GM19395 (cell line): Measurements from ENCODE around the gene MARS1.

ENCODE experiments used
- ATAC-seq: cut with Tn5 transposase; IDR thresholded peaks from one replicate; pipeline ENCODE4 v1.9.1; 2021; ENCODE audit warnings: mild to moderate bottlenecking, moderate library complexity; ENCODE audit not compliant: unreplicated experiment

The MARS1 gene

DNA sequence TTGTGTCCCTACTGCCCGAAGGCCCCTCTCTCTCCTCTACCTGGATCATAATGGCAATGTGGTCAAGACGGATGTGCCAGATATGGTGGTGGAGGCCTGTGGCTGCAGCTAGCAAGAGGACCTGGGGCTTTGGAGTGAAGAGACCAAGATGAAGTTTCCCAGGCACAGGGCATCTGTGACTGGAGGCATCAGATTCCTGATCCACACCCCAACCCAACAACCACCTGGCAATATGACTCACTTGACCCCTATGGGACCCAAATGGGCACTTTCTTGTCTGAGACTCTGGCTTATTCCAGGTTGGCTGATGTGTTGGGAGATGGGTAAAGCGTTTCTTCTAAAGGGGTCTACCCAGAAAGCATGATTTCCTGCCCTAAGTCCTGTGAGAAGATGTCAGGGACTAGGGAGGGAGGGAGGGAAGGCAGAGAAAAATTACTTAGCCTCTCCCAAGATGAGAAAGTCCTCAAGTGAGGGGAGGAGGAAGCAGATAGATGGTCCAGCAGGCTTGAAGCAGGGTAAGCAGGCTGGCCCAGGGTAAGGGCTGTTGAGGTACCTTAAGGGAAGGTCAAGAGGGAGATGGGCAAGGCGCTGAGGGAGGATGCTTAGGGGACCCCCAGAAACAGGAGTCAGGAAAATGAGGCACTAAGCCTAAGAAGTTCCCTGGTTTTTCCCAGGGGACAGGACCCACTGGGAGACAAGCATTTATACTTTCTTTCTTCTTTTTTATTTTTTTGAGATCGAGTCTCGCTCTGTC lies 31.0 kb upstream of the MARS1 start:
- no peak for ATAC-seq

DNA sequence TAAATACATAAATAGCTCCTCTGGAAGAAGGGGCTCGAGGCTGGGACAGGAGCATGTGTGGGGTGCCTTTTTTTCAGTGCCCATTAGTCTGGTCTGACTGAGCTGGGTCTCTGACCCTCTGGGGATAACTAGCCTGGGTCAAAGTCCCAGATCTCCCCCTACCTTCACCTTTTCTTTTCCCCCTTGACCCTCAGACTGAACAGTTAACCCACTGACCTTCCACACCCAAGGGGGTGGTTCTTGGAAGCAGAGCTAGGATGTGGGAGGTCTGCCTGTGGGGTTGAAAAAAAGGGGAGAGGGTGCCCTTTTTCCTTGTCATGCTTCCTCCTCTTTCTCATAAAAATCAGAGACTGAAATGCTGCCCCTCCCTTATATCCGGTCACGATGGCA lies 29.2 kb upstream of the MARS1 start:
- no peak for ATAC-seq

DNA sequence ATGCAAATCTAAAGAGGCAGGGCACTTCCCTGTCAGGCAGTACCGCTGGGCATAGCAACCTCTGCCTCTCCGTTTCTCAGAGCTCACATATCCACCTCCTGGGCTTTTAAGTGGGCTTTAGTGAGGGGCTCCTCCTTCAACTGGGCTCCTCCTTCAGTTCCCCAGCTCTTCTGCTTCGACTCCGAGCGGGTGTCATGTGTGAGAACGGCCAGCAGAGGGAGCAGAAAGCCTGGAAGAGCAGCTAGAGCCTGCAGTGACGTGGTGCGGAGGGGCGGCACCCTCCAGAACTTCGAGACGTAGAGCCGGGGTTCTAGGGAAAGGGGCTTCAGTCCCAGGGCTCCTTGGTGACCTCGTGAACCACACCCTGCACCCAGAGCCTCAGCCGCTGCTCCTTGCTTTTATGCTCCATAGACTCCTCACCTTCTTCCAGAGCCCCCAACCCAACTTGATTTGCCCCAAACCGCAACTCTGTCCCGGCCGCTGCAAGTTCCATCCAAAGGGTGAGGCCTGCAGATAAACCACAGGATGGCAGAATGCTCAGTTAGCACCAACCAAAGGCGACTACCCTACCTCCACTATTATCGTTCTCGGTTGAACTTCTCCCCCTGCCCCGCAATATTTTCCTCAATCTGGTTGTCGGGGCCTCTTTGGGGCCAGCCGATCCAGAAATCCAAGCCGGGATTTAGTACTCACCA lies 28.7 kb upstream of the MARS1 start:
- ATAC-seq: peak; percentile 66

- no peak for ATAC-seq
Observed at GRCh38 chr12:57459750-57460467, 28.0 kb upstream of the MARS1 start, which contains the start of gene GLI1. Gene GLI1, plus strand, starts transcription at chr12:57459785. Its CDS starts 3,907 bp downstream, at chr12:57463692.

DNA sequence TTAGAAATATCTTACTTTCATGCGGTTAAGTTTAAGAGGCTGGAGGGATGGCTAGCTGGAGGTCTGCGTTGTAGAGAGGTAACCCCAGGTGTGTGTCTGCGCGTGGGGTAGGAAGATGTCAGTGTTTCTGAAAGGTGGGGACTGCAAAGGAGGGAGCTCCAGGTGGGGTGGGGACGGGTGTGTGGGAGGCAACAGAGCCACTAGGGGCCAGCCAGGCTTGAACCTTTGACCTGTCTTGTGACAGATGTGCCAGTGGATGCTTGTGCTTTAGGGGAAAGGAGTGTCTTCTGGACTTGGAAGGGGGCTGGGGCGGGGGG lies 27.4 kb upstream of the MARS1 start:
- no peak for ATAC-seq

DNA sequence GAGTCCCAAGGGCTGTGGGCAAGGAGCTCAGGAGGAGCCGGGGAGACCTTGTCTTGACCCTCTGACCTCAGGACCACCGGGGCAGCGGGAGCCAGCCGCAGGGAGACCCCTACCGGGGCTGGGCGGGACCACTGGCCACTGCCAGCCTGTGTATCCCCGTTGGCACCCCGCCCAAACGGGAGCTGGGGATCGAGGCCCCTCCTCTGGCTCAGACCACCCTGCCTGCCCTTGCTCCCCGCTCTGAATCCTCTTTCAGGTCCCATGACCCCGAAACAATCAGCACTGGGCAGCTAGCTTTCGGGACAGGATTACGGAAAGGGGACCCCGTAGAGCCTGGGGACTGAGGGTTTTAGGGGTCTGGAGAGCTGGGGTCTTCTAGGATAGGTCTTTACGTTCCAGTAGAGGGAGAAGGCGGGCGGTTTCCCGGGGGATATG lies 27.0 kb upstream of the MARS1 start:
- no peak for ATAC-seq

- ATAC-seq: no peak
Observed at GRCh38 chr12:57461276-57461916, 26.5 kb upstream of the MARS1 start.

- no peak for ATAC-seq
Observed at GRCh38 chr12:57461917-57462250, 26.0 kb upstream of the MARS1 start.

- peak; percentile 72 for ATAC-seq
Observed at GRCh38 chr12:57462251-57462911, 25.5 kb upstream of the MARS1 start.

DNA sequence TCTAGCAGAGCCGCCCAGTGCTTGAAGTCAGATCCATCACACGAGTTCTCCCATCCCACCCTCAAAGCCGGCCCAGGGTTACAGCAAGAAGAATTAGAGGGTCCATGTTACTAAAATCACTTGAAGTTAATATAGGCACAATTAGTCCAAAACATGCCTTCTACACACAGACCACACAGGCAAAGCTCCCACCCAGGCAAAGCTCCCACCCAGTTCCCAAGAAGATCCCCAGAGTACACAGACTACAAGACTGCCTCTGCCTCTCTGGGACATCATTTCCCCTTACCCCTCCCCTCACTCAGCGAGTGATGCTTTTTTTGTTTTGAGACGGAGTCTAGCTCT lies 25.0 kb upstream of the MARS1 start:
- ATAC-seq: peak; percentile 3

DNA sequence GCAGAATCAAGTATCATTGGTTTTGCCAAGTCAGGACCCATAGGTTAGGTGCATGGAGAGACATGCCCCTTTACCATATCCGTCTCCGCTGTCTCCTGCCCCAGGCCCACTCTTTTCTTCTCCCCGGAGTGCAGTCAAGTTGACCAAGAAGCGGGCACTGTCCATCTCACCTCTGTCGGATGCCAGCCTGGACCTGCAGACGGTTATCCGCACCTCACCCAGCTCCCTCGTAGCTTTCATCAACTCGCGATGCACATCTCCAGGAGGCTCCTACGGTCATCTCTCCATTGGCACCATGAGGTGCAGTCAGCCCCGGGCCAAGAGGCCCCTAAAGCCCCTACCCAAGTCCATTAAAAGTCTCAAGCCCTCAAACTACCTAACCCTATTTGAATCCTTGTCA lies 23.3 kb upstream of the MARS1 start:
- no peak for ATAC-seq

DNA sequence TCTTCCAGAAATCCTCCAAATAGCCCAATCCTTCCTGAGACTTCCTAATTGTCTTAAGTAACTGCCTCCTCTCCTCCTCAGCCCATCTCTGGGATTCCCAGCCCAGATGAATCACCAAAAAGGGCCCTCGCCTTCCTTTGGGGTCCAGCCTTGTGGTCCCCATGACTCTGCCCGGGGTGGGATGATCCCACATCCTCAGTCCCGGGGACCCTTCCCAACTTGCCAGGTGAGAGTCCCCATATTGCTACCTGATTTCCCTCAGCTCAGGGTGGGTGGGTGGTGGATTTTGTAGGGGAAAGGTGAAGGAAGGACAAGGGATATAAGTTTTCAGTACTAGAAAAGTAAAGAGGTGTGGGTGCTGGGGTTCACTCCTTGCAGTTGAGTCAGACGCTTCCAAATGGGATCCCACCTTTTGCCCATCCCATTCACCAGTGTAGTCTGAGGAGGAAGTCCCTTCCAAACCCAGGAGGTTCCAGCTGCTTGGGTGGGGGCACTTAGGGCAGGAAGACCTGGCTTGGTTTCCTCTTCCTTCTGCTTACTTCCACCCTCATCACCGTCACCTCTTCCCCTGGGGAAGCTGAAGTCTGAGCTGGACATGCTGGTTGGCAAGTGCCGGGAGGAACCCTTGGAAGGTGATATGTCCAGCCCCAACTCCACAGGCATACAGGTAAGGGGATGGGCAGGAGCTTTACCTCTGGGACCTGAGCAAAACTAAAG lies 22.7 kb upstream of the MARS1 start:
- ATAC-seq: no peak

DNA sequence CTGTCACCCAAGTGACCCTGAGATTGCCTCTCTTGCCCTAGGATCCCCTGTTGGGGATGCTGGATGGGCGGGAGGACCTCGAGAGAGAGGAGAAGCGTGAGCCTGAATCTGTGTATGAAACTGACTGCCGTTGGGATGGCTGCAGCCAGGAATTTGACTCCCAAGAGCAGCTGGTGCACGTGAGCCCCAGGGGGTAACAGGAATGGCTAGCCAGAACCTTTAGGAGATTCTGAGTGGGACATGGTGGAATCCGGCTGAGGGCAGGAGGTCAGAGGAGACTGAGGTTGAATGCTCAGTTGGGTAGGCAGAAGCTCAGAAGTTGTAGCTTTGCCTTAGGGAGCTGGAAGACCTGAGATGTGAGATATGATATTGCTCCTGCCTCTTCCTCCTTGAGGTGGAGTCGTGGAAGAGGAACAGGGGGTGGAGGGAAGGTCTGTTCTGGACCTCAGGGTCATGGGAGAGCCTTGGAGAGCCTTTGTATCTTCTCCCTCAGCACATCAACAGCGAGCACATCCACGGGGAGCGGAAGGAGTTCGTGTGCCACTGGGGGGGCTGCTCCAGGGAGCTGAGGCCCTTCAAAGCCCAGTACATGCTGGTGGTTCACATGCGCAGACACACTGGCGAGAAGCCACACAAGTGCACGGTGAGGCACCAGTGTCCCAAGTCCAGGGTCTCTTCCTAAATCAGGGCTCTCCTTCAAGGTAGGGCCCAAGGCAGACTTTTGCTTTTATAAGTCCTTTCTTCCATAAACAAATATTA lies 21.9 kb upstream of the MARS1 start:
- no peak for ATAC-seq

- ATAC-seq: no peak
Observed at GRCh38 chr12:57467212-57467874, 20.5 kb upstream of the MARS1 start.

- no peak for ATAC-seq
Observed at GRCh38 chr12:57467915-57468314, 20.0 kb upstream of the MARS1 start.

DNA sequence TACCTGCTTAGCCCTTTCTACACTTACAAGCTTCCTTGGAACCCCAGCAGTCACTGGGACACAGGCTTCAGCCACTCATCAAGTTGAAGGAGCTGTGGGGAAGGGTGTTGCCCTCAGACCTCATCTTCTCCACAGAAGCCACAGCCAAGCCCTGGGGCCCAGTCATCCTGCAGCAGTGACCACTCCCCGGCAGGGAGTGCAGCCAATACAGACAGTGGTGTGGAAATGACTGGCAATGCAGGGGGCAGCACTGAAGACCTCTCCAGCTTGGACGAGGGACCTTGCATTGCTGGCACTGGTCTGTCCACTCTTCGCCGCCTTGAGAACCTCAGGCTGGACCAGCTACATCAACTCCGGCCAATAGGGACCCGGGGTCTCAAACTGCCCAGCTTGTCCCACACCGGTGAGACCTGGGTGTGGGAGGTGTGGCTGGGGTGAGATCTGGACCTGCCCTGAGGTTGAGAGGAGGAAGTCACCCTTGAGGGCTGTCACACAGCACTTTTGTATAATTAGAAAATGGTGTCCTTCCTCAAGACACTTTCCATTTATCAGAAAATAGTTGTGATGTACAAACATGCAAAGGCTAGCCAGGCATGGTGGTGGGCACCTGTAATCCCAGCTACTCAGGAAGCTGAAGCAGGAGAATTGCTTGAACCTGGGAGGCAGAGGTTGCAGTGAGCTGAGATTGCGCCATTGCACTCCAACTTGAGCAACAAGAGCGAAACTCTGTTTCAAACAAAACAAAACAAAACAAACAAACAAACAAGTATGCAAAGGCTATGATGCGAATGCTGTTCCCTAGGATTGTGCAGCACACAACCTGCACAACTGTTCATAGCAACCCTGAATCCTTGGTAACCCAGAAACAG lies 18.3 kb upstream of the MARS1 start:
- ATAC-seq: no peak

GRCh38 chr12:57470286-57470969 lies 17.4 kb upstream of the MARS1 start:
- ATAC-seq: no peak
